22Rv1 (cell line): ENCODE results near the gene KIAA2012.

Source experiments
- H3K27ac ChIP-seq: fragments of 450-650 bp; 2 replicates; pipeline ENCODE4 v1.5.1; 2017
- ZFX ChIP-seq: fragments of 450-650 bp; IDR thresholded peaks from 2 replicates; pipeline ENCODE4 v1.6.1; 2017; ENCODE audit warnings: antibody characterized with exemption, borderline replicate concordance
- TF ChIP-seq, protein P1 (sequence below): fragments of 450-650 bp; IDR thresholded peaks from 2 replicates; pipeline ENCODE4 v1.5.1; 2017; ENCODE audit warnings: mild to moderate bottlenecking

Gene KIAA2012

DNA sequence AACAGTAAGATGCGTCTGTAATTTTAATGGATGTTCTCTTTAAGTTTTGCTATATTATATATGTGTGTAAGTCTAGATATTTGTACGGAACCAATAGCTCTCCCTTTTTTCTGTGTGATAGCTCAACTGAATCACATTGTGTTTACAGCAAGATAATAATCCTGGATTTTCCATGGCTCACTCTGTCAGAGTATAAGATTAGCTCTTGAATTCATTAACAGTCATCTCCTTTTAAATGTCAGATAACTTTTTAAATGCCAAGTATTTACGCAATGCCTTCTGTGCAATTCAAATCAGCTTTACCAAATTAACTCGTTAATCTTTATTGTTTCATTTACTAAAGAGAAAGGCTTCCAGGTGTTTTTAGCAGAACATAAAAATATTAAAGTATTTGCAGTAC is 76.9 kb downstream of the KIAA2012 start:
- TF ChIP-seq, protein P1, sequence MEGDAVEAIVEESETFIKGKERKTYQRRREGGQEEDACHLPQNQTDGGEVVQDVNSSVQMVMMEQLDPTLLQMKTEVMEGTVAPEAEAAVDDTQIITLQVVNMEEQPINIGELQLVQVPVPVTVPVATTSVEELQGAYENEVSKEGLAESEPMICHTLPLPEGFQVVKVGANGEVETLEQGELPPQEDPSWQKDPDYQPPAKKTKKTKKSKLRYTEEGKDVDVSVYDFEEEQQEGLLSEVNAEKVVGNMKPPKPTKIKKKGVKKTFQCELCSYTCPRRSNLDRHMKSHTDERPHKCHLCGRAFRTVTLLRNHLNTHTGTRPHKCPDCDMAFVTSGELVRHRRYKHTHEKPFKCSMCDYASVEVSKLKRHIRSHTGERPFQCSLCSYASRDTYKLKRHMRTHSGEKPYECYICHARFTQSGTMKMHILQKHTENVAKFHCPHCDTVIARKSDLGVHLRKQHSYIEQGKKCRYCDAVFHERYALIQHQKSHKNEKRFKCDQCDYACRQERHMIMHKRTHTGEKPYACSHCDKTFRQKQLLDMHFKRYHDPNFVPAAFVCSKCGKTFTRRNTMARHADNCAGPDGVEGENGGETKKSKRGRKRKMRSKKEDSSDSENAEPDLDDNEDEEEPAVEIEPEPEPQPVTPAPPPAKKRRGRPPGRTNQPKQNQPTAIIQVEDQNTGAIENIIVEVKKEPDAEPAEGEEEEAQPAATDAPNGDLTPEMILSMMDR, result no peak
- no peak for TF ChIP-seq ZFX
- H3K27ac ChIP-seq, result no peak overlapping the region

DNA sequence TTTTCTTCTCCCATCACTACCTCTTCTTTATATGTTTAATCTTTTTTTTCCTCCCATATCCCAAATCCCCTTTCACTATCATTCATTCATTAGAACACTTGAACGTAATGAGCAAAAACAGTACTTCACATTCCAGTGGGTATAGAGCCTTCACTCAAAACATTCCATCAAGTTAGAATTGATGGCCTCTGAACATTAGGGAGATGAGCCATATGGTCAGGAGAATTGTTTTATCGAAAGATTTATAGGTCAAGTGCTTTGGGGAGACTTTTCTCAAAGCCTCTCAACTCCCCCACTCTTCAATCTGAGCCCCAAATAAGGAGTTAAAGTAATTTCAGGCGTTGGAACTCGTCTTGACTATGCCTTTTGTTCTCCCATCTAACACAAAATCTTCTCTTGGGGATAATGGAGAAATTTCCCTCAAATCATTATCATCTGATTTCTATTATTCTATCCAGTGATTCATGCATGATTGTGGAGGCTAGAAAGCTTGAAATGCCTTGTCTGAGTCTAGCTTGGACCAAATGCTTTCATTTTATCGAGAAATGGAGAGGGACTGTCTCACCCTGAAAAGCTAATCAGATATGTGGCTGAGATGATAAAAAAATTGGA is 79.2 kb downstream of the KIAA2012 start:
- TF ChIP-seq, protein P1, result no peak
- TF ChIP-seq ZFX, result no peak
- no peak overlapping the region for H3K27ac ChIP-seq

- H3K27ac ChIP-seq, result no peak overlapping the region
- no peak for TF ChIP-seq ZFX
- TF ChIP-seq, protein P1, result no peak
These were observed 81.6 kb downstream of the KIAA2012 start for GRCh38 chr2:202154613-202155012.

GRCh38 chr2:202157211-202157990 is 84.3 kb downstream of the KIAA2012 start:
- TF ChIP-seq, protein P1, result no peak
- no peak for TF ChIP-seq ZFX
- H3K27ac ChIP-seq, result no peak overlapping the region

DNA sequence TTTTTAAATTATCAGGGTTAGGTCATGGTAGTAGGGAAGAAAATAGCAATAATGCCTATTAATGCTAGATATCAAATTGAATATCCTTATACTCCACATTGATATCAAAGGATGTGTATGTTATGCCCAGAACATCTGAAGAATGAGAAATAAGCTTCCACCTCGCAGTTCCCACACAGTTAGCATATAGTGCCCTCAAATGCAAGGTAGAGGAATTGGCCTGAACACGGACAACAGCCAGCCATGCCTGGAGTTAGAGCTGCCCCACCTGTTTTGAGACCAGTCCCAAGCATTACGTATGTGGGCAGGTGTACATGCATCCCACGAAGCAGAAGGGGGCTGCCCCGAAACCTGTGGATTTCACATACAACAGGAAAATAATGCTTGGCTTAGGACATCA is 85.7 kb downstream of the KIAA2012 start:
- TF ChIP-seq, protein P1, result no peak
- no peak for TF ChIP-seq ZFX
- H3K27ac ChIP-seq, result no peak overlapping the region

DNA sequence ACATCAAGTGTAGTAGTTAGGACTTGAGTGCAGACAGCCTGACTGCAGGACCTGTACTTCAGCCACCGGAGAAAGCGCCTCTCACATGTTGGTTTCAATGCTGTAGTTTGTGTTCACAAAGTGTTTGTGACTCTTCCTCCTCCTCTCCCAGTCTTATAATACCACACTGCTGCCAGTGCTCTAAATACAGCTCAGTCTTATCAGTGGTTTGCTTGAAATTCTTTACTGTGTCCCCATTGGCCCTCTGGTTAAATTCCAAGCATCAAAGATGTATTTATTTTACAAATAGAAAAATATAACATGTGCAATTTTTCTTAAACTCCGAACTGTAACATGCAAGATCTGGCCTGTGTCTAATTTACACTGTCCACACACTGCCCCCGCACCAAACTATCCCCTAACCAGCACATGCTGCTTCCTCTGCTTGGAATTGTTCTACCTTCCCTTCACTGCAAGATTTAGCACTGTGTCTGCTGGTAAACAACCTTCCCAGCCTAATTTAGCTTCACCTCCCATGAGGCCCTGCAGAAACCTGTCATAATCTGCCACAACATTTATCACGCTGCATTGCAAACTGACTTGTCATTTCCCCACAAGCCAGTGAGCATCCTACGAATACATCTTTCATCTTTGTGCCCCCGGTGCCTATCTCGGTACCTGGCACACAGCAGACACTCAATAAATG is 88.2 kb downstream of the KIAA2012 start:
- TF ChIP-seq, protein P1, result no peak
- no peak for TF ChIP-seq ZFX
- no peak overlapping the region for H3K27ac ChIP-seq

- TF ChIP-seq ZFX, result no peak
- TF ChIP-seq, protein P1, result no peak
- no peak overlapping the region for H3K27ac ChIP-seq
These were observed 91.4 kb downstream of the KIAA2012 start for GRCh38 chr2:202164411-202164810.
